Thoracic aorta (tissue), 2 donors: Measurements from ENCODE around the gene HIGD1C. TPM values are rescaled to one million over a fixed set of nuclear protein-coding genes. Genes with fewer than 3 reads are reported as not detected.

ENCODE experiments used
- ATAC-seq: fragments of 150-250 bp; one replicate; pipeline ENCODE4 v1.8.0; 2017; ENCODE audit warnings: low read depth; ENCODE audit not compliant: insufficient number of reproducible peaks, low FRiP score
- DNase-seq: peaks from one replicate; pipeline ENCODE4 v3.0.0-alpha.2; 2020; ENCODE audit warnings: low spot score
- H3K27ac ChIP-seq, 2 donors: fragments of 200-600 bp; sonication (generic); 1 replicate in 1 of 2; 2 replicates in 1 of 2; pipeline ENCODE4 v1.5.1; 2016; ENCODE audit warnings: mild to moderate bottlenecking in 2 of 2, moderate library complexity in 2 of 2
- H3K27me3 ChIP-seq: fragments of 200-600 bp; sonication (generic); replicated peaks from 2 replicates; pipeline ENCODE4 v1.6.0; 2016; ENCODE audit warnings: mild to moderate bottlenecking; ENCODE audit not compliant: insufficient read depth
- H3K36me3 ChIP-seq: fragments of 200-600 bp; sonication (generic); one replicate; pipeline ENCODE4 v1.5.1; 2016
- H3K4me1 ChIP-seq, 2 donors: fragments of 200-600 bp; sonication (generic); 1 replicate in 1 of 2; 2 replicates in 1 of 2; pipeline versions ENCODE4 v1.5.1 to v1.6.0; 2016; ENCODE audit warnings: low read depth in 2 of 2, mild to moderate bottlenecking in 1 of 2; ENCODE audit not compliant: control insufficient read depth in 1 of 2
- H3K4me3 ChIP-seq: fragments of 200-600 bp; sonication (generic); 2 replicates; pipeline ENCODE4 v1.5.1; 2016; ENCODE audit warnings: mild to moderate bottlenecking
- H3K9me3 ChIP-seq: fragments of 200-600 bp; sonication (generic); 2 replicates; pipeline ENCODE4 v1.5.1; 2016
- total RNA-seq, 2 donors: library from RNA; depleted of rRNA; stranded (reverse); fragments of >200 nt; gene quantifications; one replicate each; pipeline versions ENCODE4 v1.1.0 to v1.2.3, GENCODE V29; 2016
- TF ChIP-seq, protein P1 (sequence below): fragments of 200-600 bp; sonication (generic); IDR thresholded peaks from one replicate; pipeline ENCODE4 v1.5.1; 2019; ENCODE audit warnings: antibody characterized with exemption

Gene HIGD1C
- total RNA-seq, 2 donors from 2014 or later: not detected

DNA sequence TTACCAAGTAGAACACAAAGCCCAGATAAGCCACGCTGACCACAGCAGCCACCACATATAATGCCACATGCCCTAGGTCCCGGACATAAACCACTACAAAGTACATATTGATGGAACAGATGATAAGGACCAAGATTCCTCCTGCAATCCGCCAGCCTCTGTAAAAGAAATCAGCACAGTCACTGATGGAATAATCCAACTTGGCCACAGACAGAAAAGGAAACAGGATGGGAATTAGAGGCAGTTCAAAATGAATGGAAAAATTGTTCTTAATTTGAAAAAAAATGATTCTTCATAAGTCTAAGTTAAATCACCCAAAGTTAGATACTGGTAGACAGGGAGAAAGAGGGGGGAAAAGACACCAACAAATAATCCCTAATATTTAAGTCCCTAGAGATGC lies 38.4 kb downstream of the HIGD1C start:
- no peak overlapping the region for H3K27ac ChIP-seq
- no peak overlapping the region for H3K4me3 ChIP-seq
- peaks cover 9 to 11% of the 10 kb centered on the region in 2 donors for H3K4me1 ChIP-seq
- H3K36me3 ChIP-seq: peaks cover 45% of the 10 kb centered on the region
- H3K27me3 ChIP-seq: no peaks in the 10 kb centered on the region
- DNase-seq (no peak), ATAC-seq (no peak)
- no peaks in the 10 kb centered on the region for H3K9me3 ChIP-seq
- TF ChIP-seq, protein P1, sequence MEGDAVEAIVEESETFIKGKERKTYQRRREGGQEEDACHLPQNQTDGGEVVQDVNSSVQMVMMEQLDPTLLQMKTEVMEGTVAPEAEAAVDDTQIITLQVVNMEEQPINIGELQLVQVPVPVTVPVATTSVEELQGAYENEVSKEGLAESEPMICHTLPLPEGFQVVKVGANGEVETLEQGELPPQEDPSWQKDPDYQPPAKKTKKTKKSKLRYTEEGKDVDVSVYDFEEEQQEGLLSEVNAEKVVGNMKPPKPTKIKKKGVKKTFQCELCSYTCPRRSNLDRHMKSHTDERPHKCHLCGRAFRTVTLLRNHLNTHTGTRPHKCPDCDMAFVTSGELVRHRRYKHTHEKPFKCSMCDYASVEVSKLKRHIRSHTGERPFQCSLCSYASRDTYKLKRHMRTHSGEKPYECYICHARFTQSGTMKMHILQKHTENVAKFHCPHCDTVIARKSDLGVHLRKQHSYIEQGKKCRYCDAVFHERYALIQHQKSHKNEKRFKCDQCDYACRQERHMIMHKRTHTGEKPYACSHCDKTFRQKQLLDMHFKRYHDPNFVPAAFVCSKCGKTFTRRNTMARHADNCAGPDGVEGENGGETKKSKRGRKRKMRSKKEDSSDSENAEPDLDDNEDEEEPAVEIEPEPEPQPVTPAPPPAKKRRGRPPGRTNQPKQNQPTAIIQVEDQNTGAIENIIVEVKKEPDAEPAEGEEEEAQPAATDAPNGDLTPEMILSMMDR: no peak

DNA sequence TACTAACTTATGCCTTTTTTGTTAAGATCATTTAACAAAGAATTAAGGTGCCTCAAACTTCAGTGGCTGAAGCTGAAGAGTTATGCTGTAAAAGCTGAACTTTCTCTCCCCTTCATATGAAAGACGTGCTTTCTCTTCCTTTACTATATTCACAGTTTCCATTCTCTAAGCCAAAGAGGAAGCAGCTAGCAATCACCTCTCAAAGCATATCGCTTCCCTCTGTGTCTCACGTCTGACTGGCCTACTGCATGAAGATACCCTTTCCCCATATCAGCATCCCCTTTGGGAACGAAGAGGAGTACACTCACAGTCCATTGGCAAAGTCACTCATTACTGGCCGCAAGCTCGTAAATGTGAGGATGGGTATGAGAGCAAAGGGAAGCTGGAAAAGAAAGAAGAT lies 38.9 kb downstream of the HIGD1C start:
- TF ChIP-seq, protein P1: no peak
- H3K27ac ChIP-seq: no peak overlapping the region
- H3K4me1 ChIP-seq: peaks cover 4 to 6% of the 10 kb centered on the region in 2 donors
- H3K4me3 ChIP-seq: no peak overlapping the region
- DNase-seq: no peak
- H3K36me3 ChIP-seq: peaks cover 45% of the 10 kb centered on the region
- H3K27me3 ChIP-seq: no peaks in the 10 kb centered on the region
- H3K9me3 ChIP-seq: no peaks in the 10 kb centered on the region
- ATAC-seq: no peak

DNA sequence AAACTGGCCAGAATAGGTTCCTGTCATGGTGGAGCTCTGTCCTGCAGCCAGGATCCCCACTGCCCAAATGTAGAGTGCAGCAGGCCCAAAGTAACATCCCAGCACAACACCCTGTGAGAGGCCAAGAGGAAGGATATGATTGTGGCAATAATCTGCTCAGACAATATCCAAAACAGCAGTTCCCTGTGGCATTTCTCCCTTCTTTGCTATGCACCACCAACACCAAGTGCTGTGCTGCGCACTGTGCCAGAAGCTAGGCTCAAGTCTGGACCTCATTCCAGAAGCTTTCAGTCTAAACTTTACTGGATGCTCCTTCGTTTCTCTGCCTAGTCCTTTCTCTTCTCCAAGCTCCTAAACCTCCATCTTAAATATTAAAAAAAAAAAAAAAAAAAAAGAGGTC lies 40.5 kb downstream of the HIGD1C start:
- no peak for DNase-seq
- peaks cover 54% of the 10 kb centered on the region for H3K36me3 ChIP-seq

DNA sequence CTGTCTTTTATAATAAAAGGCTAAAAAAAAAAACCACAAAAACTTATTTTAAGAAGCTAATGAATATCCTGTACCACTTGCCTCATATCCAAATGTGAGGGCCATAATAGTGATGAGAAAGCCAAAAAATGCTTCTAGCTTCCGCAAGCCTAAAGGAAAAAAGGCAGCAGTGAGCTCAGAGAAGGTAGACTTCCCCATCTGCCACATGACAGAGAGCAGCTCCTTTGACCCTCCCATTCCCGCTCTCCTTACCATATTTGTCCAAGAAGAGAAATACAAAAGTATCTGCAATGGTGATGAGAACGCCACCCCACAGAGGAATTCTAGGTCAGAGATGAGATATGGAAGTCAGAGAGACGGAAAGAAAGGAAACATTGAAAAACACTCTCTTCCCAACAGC lies 46.7 kb downstream of the HIGD1C start:
- Histone ChIP-seq H3K9me3 (no peaks in the 10 kb centered on the region), H3K27ac (no peak overlapping the region), H3K4me1 (peaks cover under 1 to 5% of the 10 kb centered on the region in 2 donors), H3K4me3 (no peak overlapping the region), H3K27me3 (no peaks in the 10 kb centered on the region), H3K36me3 (peaks cover 40% of the 10 kb centered on the region)
- TF ChIP-seq, protein P1: no peak
- ATAC-seq (no peak), DNase-seq (no peak)

More for the DNA sequence above, 40.5 kb downstream of the HIGD1C start:
- H3K4me1 ChIP-seq: peaks cover 0 to 2% of the 10 kb centered on the region in 2 donors
- no peak for ATAC-seq
- H3K4me3 ChIP-seq: no peak overlapping the region
- no peaks in the 10 kb centered on the region for H3K9me3 ChIP-seq
- H3K27ac ChIP-seq: no peak overlapping the region
- no peaks in the 10 kb centered on the region for H3K27me3 ChIP-seq
- TF ChIP-seq, protein P1: no peak

DNA sequence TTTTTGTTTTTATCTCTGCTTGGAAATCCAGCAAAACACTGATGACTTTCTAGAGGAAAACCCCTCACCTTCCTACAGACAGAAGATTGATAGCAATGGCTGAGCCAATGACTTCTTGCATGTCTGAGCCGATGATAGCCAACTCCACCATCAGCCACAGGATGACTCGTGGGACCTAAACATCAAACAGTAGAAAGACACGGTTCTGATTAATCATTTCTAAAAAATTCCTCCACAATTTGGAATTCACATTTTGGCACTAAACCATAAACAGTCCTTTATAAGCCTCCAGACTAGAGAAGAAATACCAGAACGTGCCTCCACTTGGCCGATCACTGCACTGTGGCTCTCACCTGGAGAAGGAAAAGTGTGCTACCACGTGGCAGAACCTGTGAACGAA lies 47.9 kb downstream of the HIGD1C start:
- H3K36me3 ChIP-seq: peaks cover 37% of the 10 kb centered on the region
- no peaks in the 10 kb centered on the region for H3K27me3 ChIP-seq
- H3K4me3 ChIP-seq: no peak overlapping the region
- H3K27ac ChIP-seq: no peak overlapping the region
- DNase-seq: no peak
- peaks cover 2 to 7% of the 10 kb centered on the region in 2 donors for H3K4me1 ChIP-seq
- no peaks in the 10 kb centered on the region for H3K9me3 ChIP-seq
- ATAC-seq: no peak
- TF ChIP-seq, protein P1: no peak
